D341Med (cell line): ENCODE data around the gene ADARB1.

Experiments
- DNase-seq: peaks from one replicate; pipeline ENCODE4 v3.0.0; 2012; ENCODE audit warnings: low spot score

The ADARB1 gene

DNA sequence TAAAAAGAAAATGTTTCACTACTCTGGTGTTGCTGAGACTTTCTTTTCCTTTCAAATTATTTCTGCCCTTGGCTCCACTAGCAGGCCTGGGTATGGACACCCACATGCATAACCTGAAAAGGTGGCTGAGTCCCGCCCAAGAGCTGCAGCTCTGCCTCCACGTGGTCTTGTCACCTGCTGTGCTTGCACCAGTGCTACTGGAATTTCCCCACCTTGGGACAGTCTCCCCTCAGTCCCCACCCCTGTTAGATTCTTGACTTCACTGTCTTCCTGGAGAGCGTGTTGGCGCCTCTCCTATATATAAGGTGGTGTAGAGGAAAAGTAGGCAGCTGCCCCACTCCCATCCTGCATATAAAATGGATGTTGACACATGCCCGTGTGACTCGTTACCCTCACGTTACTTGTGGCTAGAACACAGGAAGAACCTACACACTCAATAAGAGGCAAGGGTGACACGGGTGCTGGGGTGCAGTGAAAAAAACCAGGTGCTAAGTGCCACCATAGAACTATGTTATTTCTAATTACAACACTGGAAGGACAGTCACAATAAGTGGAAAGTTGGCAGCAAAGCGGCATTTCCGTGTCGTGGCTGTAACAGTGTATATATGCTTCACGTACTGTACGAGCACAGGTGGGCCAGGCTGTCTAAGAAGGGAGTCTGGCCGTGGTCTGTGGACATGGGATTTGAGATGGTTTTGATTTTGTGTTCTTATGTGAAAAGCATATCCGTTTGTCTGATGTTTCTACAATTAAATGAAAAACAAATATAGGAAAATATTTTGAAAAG, 152.4 kb downstream of the ADARB1 start:
- no peak for DNase-seq

- no peak for DNase-seq
These were observed 153.4 kb downstream of the ADARB1 start for GRCh38 chr21:45227735-45228134.

DNA sequence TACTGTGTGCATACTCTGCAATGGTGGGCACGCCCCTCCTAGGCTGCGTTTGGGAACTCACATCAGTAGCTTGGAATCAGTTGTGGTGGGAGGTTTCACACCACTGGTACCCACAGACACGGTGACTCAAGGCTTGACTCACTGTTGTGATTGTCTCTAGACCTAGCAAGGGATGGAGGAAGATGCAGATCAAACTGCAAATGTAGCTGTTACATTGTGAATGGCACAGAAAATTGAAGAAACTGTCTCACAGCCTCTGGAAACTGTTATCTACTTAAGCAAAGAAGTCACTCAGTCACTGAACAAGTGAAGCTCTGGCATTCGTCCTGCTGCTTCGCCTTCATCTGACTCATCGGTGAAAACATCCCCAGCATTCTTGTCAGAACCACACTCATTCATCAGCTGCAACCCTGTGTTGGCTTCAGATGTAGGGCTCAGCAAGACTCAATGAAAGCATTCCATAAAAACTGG, 153.8 kb downstream of the ADARB1 start:
- no peak for DNase-seq

GRCh38 chr21:45228656-45229240, 154.4 kb downstream of the ADARB1 start:
- DNase-seq = no peak

DNA sequence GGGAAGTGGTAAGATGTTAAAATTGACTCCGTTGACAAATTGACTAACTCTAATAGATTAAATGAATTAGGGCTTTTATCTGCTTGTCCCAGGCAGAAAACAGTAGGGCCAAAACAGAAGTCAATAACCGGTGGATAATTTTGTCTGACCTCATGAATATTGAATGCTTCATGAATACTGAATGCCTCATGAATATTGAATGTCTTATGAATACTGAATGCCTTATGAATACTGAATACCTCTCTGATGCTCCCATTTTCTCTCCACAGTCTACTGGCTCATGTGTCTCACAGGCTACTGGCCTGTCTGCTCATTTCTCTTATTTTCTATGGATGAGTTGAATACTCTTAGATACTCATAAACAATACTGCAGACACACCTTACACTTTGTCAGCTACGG, 157.3 kb downstream of the ADARB1 start:
- DNase-seq = no peak

GRCh38 chr21:45234127-45234526, 159.7 kb downstream of the ADARB1 start:
- DNase-seq = no peak

DNA sequence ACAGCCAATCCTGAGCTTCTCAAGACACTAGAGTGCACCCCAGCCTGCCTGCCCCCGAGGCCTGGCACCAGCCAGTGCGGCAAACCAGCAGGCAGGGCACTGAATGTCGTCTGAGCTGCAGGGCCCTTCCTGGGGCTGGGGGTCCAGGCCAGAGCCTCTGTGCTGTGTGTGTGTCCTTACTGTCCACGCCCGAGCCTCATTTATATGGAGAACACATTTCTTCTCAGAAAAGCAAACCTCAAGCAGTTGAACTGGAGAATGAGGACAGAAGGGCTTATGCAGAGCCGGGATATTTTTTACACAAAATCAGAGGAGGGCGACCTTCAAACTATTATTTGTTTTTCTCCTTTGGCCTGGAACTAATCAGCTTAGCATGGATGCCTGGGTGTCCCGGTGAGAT, 160.6 kb downstream of the ADARB1 start:
- DNase-seq = no peak

GRCh38 chr21:45235488-45235887, 161.1 kb downstream of the ADARB1 start:
- no peak for DNase-seq

DNA sequence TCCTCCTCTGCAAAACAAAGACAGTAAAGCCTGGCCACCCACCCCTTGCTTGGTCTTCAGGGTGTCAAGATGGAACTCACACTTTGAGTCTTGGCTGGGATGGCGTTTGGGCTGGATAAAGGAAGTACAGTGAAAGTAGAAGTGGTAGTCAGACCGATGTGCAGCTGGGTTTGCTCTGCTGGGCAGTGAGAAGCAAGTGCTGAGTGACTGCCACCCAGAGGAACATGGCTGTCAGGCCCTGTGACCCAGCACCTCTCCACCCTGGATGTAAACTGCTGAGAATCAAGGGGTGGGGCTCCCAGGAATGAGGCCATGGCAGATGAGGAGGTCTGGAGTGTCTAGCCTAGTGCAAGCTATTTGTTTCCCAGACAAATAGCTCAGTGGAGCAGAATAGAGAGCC, 162.1 kb downstream of the ADARB1 start:
- no peak for DNase-seq

- DNase-seq = no peak
These were observed 163.0 kb downstream of the ADARB1 start for GRCh38 chr21:45237401-45237800.

GRCh38 chr21:45241357-45241756, 167.0 kb downstream of the ADARB1 start:
- DNase-seq = no peak

DNA sequence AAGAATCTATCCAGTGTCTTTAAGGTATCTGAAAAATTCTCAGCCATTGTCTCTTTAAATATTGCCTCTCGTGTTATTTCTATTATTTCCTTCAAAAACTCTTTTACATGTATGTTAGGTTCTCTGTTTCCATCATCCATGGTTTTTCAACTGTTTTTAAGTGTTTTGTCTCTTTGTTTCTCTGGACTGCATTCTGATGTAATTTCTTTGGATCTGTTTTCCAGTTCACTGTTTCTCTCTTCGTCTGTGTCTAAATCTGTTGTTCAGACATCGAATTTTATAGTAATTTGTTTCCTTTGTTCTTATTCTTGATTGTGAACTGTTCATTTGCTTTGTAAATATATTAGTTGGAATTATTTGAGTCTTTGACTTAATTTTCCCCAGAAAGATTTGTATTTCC, 169.2 kb downstream of the ADARB1 start:
- no peak for DNase-seq

DNA sequence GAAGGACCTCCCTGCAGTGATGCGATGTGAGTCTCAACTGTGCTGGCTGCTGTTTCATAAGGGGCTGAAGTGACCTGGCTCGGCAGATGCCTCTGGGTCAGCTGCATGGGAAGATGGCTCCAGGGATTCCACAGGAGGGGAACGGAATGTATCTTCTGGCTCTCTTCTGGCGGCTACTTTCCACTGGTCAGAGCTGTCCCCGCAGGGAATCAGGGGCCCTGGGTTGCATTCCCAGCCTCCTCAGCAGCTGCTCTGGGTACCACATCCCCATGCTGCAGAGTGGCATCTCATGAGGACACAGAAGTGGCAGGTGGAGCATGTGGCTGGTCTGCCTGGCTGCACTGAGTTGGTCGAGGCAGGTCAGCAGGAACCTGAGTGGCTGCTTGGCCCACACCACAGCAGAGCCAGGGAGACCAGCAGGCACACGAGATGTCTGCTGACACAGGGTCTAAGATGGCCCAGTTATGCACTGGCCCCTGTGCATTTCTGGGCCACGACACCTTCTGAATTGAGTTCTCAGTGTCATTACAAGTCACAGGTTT, 170.5 kb downstream of the ADARB1 start:
- no peak for DNase-seq

- no peak for DNase-seq
These were observed 172.3 kb downstream of the ADARB1 start for GRCh38 chr21:45246386-45247320.

DNA sequence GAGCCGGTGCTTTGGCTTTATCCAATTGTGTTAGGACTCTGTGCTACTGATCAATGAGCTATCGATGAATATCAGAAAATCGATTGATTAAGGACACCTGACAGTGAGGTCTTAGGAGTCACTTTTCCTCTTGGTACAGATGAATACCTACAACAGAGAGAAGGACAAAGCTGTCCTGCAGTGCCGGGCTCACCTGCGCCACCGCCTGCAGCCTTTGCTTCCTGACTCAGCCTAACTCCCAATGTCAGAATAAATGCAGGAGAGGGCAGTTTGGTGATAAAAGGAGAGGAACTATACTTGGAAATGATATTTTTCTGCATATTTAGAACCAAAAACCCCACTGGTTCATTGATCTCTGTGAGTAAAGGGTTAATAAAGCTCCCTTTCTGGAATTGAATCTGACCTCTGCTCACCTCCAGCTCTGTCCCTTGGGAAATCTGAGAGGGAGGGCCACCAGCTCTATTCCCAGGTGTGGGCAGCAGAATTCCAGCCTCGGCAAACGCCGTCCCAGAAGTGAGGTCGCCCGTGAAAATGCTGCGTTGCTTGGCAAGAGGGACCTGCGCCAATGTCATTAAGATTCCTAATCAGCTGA, 174.0 kb downstream of the ADARB1 start:
- no peak for DNase-seq

GRCh38 chr21:45248893-45249381, 174.6 kb downstream of the ADARB1 start:
- DNase-seq = peak; percentile 74

DNA sequence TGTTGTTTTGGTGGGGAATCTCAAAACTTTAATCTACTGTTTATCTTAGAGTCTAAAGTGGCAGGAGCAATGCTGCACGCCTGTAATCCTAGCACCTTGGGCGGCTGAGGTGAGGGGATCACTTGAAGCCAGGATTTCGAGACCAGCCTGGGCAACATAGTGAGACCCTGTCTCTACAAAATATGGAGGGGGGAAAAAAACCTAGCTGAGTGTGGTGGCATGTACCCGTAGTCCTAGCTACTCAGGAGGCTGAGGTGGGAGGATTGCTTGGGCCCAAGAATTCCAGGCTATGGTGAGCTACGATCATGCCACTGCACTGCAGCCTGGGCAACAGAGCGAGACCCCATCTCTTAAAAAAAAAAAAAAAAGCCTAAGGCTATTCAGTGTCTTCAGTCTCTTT, 175.2 kb downstream of the ADARB1 start:
- DNase-seq = no peak

DNA sequence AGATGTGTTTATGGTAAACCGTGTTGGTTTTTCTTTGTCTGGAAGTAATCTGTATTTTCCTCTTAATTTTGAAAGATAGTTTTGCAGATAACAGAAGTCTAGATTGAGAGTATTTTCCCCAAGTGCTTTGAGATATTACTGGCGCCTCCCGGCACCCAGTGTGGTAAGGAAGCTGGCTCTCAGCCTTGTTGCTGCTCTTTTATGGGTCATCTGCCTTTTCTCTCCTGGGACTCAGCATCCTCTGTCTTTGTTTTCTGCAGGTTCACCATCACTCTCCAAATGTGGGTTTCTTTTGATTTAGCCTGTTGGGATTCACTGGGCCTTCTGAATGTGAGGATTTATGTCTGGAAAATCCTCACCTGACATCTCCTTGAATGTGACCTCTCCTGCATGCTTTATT, 175.9 kb downstream of the ADARB1 start:
- no peak for DNase-seq

DNA sequence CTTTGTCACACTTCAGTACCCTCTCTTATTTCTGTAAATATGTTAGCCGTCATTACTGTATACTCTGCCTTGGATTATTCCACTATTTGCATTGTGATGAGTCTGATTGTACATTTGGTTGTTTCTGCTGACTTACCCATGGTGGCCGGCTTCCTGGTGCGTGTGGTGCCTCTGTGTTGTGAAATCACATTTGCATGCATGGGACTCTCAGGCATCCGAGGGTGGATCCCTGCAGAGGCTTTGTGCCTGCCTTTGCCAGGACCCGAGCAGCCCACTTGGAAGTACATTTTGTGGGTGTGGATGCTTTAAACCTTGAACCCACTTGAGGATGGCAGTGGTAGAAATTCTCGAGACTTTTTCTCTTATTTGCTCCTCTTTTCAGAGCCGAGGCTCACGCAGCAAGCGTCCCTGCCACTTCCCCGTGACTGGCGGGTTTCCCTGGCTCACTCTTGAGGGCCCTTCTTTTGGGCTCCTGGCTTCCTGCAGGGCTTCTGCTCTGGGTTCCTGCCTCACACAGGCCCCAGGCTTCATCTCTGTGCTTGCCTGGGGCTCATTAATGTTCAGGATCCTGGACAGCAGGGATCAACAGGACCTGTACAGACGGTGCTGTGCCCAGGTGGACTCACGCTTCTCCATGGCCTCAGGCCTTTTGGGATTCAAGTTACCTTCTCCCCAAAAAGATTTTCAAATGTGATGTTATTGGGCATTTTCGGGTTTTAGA, 176.7 kb downstream of the ADARB1 start:
- DNase-seq = no peak

DNA sequence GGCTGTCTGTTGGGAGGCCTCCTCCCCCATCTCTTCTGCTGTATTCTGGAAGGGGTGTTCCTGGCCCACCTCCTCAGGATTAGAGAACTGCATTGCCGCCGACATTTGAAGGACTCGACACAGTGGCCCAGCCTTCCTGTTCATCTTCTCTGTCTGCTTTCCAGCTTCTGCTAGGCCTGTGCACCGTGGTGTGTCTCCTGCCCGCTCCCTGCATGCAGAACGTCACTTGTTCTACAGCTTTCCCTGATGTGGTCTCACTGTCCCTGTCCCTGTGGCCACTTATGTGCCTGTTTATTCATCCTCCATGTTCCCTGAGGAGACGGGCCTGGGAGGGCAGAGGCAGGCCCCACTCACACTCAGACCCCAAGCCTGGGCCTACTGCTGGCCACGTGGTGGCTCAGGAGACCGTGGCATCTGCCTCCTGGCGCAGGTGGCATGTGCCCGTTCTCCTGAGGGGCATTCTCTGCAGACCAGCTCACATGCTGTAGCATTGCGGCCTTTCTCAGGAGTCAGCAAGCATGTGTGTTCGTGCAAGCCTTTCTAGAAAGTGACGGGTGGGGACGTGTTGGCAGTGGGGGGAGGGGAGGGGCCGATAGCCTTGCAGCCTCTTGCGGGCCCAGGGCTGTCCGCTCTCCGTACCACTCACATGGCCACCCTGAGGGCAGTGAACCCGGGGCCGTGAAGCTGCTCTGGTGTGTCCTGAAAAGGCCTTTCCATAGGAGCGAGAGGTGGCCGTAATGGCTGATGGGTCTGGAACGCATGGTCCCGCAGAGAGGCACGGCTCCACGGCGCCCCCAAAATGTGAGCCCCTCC, 177.5 kb downstream of the ADARB1 start:
- DNase-seq = no peak
